ENCODE results near the gene KIAA1755.

DNA sequence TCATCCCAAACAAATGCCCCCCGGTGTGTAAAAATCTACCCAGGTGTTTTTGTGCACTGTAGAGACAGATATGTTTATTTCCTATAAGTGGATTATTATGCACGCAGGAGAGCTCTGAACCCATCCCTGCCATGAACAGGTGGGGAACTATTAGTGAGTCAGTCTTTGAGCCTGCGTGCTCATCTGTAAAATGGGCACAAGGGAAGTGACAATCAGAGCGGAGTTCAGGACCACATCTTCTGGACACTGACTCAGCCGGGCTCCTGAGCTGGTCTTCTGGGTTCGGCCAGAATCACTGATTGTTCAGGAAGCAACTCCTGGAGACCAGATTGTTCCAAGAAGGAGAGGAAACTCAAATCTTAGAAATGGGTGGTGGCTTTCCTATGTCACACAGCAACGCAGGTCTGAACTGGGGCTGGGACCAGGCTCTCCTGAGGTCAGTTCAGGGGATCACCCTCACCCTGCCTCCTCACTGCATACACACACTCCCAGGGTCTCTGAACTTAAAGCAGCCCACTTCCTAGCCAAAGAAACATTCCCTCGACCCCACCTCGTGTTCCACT, 68.1 kb downstream of the KIAA1755 start:
- TF ChIP-seq EZH2 (IDR thresholded peaks at IDR 0.05; ENCODE audit: borderline replicate concordance, insufficient read depth, low read length, poor library complexity, severe bottlenecking) (no peak), POLR2AphosphoS5 (IDR thresholded peaks at IDR 0.05) (no peak), RAD21 (conservative IDR thresholded peaks at IDR 0.05) (no peak), EP300 (conservative IDR thresholded peaks at IDR 0.05; ENCODE audit: poor library complexity, severe bottlenecking) (no peak), TAF1 (IDR thresholded peaks at IDR 0.05; ENCODE audit: low read depth) (no peak)
- TF ChIP-seq, protein P1, sequence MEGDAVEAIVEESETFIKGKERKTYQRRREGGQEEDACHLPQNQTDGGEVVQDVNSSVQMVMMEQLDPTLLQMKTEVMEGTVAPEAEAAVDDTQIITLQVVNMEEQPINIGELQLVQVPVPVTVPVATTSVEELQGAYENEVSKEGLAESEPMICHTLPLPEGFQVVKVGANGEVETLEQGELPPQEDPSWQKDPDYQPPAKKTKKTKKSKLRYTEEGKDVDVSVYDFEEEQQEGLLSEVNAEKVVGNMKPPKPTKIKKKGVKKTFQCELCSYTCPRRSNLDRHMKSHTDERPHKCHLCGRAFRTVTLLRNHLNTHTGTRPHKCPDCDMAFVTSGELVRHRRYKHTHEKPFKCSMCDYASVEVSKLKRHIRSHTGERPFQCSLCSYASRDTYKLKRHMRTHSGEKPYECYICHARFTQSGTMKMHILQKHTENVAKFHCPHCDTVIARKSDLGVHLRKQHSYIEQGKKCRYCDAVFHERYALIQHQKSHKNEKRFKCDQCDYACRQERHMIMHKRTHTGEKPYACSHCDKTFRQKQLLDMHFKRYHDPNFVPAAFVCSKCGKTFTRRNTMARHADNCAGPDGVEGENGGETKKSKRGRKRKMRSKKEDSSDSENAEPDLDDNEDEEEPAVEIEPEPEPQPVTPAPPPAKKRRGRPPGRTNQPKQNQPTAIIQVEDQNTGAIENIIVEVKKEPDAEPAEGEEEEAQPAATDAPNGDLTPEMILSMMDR (IDR thresholded peaks at IDR 0.05; ENCODE audit: poor library complexity, severe bottlenecking): no peak
- TF ChIP-seq, protein P2, sequence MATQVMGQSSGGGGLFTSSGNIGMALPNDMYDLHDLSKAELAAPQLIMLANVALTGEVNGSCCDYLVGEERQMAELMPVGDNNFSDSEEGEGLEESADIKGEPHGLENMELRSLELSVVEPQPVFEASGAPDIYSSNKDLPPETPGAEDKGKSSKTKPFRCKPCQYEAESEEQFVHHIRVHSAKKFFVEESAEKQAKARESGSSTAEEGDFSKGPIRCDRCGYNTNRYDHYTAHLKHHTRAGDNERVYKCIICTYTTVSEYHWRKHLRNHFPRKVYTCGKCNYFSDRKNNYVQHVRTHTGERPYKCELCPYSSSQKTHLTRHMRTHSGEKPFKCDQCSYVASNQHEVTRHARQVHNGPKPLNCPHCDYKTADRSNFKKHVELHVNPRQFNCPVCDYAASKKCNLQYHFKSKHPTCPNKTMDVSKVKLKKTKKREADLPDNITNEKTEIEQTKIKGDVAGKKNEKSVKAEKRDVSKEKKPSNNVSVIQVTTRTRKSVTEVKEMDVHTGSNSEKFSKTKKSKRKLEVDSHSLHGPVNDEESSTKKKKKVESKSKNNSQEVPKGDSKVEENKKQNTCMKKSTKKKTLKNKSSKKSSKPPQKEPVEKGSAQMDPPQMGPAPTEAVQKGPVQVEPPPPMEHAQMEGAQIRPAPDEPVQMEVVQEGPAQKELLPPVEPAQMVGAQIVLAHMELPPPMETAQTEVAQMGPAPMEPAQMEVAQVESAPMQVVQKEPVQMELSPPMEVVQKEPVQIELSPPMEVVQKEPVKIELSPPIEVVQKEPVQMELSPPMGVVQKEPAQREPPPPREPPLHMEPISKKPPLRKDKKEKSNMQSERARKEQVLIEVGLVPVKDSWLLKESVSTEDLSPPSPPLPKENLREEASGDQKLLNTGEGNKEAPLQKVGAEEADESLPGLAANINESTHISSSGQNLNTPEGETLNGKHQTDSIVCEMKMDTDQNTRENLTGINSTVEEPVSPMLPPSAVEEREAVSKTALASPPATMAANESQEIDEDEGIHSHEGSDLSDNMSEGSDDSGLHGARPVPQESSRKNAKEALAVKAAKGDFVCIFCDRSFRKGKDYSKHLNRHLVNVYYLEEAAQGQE (IDR thresholded peaks at IDR 0.05; ENCODE audit: borderline replicate concordance): no peak

Measured in neural cell (in vitro differentiated cells).